Astrocyte (in vitro differentiated cells and primary cell): Measurements from ENCODE around the gene OXCT1.

Experiments
- CTCF ChIP-seq: IDR thresholded peaks from 2 replicates; pipeline ENCODE4 v1.5.1; 2011; ENCODE audit warnings: low read depth, mild to moderate bottlenecking, inconsistent platforms, low read length, moderate library complexity; ENCODE audit not compliant: insufficient read depth
- EZH2 ChIP-seq: IDR thresholded peaks from 2 replicates; pipeline ENCODE4 v1.6.1; 2012; ENCODE audit warnings: mild to moderate bottlenecking, low read length, inconsistent platforms; ENCODE audit not compliant: insufficient read depth

GRCh38 chr5:41841325-41841724 is 28.9 kb downstream of the OXCT1 start:
- no peak for TF ChIP-seq EZH2
- no peak for TF ChIP-seq CTCF
